Smooth muscle cell (in vitro differentiated cells): Measurements from ENCODE around the gene MSX2. TPM values are rescaled to one million over a fixed set of nuclear protein-coding genes. Genes with fewer than 3 reads are reported as not detected.

ENCODE experiments used
- DNase-seq: peaks from one replicate; lab custom pipeline; 2025; ENCODE audit not compliant: unreplicated experiment; lab: John Stamatoyannopoulos, UW
- H2AFZ ChIP-seq: fragments of 200-600 bp; sonication (generic); 2 replicates; pipeline ENCODE4 v1.6.0; 2016; ENCODE audit warnings: antibody characterized with exemption, low read depth, mild to moderate bottlenecking
- H3F3A ChIP-seq: fragments of 200-600 bp; sonication (generic); 2 replicates; pipeline ENCODE4 v1.6.0; 2017; ENCODE audit warnings: antibody characterized with exemption, low read depth
- H3K27ac ChIP-seq: fragments of 200-600 bp; sonication (generic); 2 replicates; pipeline ENCODE4 v1.5.1; 2016; ENCODE audit warnings: low read depth, mild to moderate bottlenecking
- H3K27me3 ChIP-seq: fragments of 200-600 bp; sonication (generic); 2 replicates; pipeline ENCODE4 v1.6.1; 2016; ENCODE audit warnings: low read depth, mild to moderate bottlenecking
- H3K36me3 ChIP-seq: fragments of 200-600 bp; sonication (generic); 2 replicates; pipeline ENCODE4 v1.5.1; 2016; ENCODE audit warnings: low read depth
- H3K4me1 ChIP-seq: fragments of 200-600 bp; sonication (generic); 2 replicates; pipeline ENCODE4 v1.5.1; 2016; ENCODE audit warnings: low read depth
- H3K4me2 ChIP-seq: fragments of 200-600 bp; sonication (generic); 2 replicates; pipeline ENCODE4 v1.6.0; 2016; ENCODE audit warnings: mild to moderate bottlenecking
- H3K4me3 ChIP-seq: fragments of 200-600 bp; sonication (generic); 2 replicates; pipeline ENCODE4 v1.5.1; 2016; ENCODE audit warnings: mild to moderate bottlenecking
- H3K79me2 ChIP-seq: fragments of 200-600 bp; sonication (generic); 2 replicates; pipeline ENCODE4 v1.6.0; 2016; ENCODE audit warnings: low read depth, mild to moderate bottlenecking
- H3K9ac ChIP-seq: fragments of 200-600 bp; sonication (generic); 2 replicates; pipeline ENCODE4 v1.6.0; 2016; ENCODE audit warnings: low read depth
- H3K9me3 ChIP-seq: fragments of 200-600 bp; sonication (generic); replicated peaks from 2 replicates; pipeline ENCODE4 v1.5.1; 2016; ENCODE audit warnings: low read depth
- H4K20me1 ChIP-seq: fragments of 200-600 bp; sonication (generic); 2 replicates; pipeline ENCODE4 v1.6.0; 2016; ENCODE audit warnings: low read depth
- CTCF ChIP-seq: fragments of 200-600 bp; sonication (generic); IDR thresholded peaks from 2 replicates; pipeline ENCODE4 v1.5.1; 2017; ENCODE audit warnings: borderline replicate concordance, mild to moderate bottlenecking, antibody characterized with exemption; ENCODE audit not compliant: insufficient read depth, poor library complexity, severe bottlenecking
- WGBS: methylation state at CpG from one replicate; pipeline ENCODE4 v1.1.7; 2016; ENCODE audit warnings: low lambda C conversion rate; 5-methylcytosine and 5-hydroxymethylcytosine counted together
- polyA plus RNA-seq: library from polyadenylated mRNA; unstranded; fragments of >200 nt; fragmentation: Nextera tagmentation; extraction: Ambion mirVana; gene quantifications from 2 replicates; pipeline ENCODE4 v1.2.1, GENCODE V29; 2016
- total RNA-seq: library from RNA; depleted of rRNA; stranded (reverse); fragments of >200 nt; gene quantifications from 2 replicates; pipeline ENCODE4 v1.2.3, GENCODE V29; 2014

MSX2 gene
- total and polyA plus RNA-seq, 2 experiments from 2014 or later, result 50.7 to 76.8 TPM

GRCh38 chr5:174726916-174727793 is 2.8 kb downstream of the MSX2 start:
- Histone ChIP-seq H4K20me1 (peaks cover 50% of the 10 kb centered on the region), H3K36me3 (no peaks in the 10 kb centered on the region), H2AFZ (no peak overlapping the region), H3K9ac (peak overlapping the region; percentile 79), H3K27me3 (no peaks in the 10 kb centered on the region), H3K4me1 (peaks cover 35% of the 10 kb centered on the region), H3K9me3 (no peaks in the 10 kb centered on the region), H3F3A (peaks cover 6% of the 10 kb centered on the region), H3K4me3 (peak overlapping the region; percentile 75), H3K4me2 (peak overlapping the region; percentile 85), H3K27ac (peak overlapping the region; percentile 72), H3K79me2 (peaks cover 74% of the 10 kb centered on the region)
- DNase-seq, result no peak
- 20% methylated on average over 21 of the region's 21 CpGs for WGBS
- TF ChIP-seq CTCF, result no peak

GRCh38 chr5:174727794-174728680 is 3.7 kb downstream of the MSX2 start:
- Histone ChIP-seq H3K4me2 (peak overlapping the region; percentile 85), H3K4me3 (peak overlapping the region; percentile 75), H3F3A (peaks cover 6% of the 10 kb centered on the region), H3K79me2 (peaks cover 74% of the 10 kb centered on the region), H2AFZ (no peak overlapping the region), H3K27ac (peak overlapping the region; percentile 72), H3K9me3 (no peaks in the 10 kb centered on the region), H3K4me1 (peaks cover 40% of the 10 kb centered on the region), H3K36me3 (no peaks in the 10 kb centered on the region), H3K27me3 (no peaks in the 10 kb centered on the region), H3K9ac (peak overlapping the region; percentile 79), H4K20me1 (peaks cover 50% of the 10 kb centered on the region)
- TF ChIP-seq CTCF, result no peak
- 18% methylated on average over 11 of the region's 11 CpGs for WGBS
- no peak for DNase-seq

GRCh38 chr5:174729075-174729680 is 4.8 kb downstream of the MSX2 start:
- peak overlapping the region; percentile 85 for H3K4me2 ChIP-seq
- no peak overlapping the region for H3K27ac ChIP-seq
- peaks cover 50% of the 10 kb centered on the region for H4K20me1 ChIP-seq
- peaks cover 3% of the 10 kb centered on the region for H3F3A ChIP-seq
- DNase-seq, result no peak
- H3K4me3 ChIP-seq, result no peak overlapping the region
- H3K4me1 ChIP-seq, result peaks cover 43% of the 10 kb centered on the region
- H2AFZ ChIP-seq, result no peak overlapping the region
- H3K27me3 ChIP-seq, result no peaks in the 10 kb centered on the region
- 70% methylated on average over 18 of the region's 18 CpGs for WGBS
- TF ChIP-seq CTCF, result no peak
- H3K9ac ChIP-seq, result no peak overlapping the region
- H3K36me3 ChIP-seq, result no peaks in the 10 kb centered on the region
- H3K9me3 ChIP-seq, result no peaks in the 10 kb centered on the region
- H3K79me2 ChIP-seq, result peaks cover 74% of the 10 kb centered on the region
